ENCODE data around the gene TRIM27. TPM values are rescaled to one million over a fixed set of nuclear protein-coding genes. Genes with fewer than 3 reads are reported as not detected.

TRIM27 gene
- total and polyA plus RNA-seq, 10 of the 15 experiments (the other 5 are each of a cell fraction or from before 2014, with no cell fraction given): 18.5 to 74.7 (median 58.0) TPM

DNA sequence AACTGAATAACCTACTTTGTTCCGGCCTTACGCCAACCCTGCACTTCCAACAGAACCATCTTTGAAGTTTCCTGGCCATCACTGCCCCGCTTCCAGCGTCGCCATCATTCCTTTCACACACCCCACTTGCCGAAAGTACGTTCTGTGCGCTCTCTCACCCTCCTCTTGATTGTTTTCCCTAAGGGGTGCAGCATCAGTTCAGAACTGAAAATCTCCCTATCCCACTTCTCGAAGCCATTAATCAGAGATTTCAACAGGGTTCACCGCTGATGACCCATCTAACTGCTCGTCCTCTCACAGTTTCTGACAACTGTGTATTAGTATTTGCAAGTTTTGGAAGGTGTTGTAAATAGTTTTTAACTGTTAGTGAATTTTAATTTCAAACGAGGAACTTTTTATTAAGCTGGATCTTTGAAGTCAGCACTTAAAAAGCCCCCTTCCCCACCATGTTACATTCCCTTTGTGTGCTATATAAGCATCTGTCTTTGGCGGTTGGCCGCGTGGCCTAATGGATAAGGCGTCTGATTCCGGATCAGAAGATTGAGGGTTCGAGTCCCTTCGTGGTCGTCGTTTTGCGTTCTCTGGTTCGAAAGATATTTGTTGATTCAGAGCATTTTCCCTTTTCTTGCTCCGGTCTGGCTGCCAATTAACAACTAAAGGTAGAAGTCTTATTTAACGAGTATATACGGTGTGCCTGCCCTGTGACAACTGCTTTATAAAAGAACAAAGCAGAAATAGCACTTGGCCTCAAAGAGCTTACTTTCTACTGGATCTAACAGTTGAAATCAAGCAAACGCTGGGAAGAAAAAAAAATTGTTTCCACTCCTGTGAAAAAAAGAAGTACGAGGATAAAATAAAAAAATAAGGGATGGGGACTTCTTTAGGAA, 42.6 kb downstream of the TRIM27 start (continued):
- TF ChIP-seq, protein P1, sequence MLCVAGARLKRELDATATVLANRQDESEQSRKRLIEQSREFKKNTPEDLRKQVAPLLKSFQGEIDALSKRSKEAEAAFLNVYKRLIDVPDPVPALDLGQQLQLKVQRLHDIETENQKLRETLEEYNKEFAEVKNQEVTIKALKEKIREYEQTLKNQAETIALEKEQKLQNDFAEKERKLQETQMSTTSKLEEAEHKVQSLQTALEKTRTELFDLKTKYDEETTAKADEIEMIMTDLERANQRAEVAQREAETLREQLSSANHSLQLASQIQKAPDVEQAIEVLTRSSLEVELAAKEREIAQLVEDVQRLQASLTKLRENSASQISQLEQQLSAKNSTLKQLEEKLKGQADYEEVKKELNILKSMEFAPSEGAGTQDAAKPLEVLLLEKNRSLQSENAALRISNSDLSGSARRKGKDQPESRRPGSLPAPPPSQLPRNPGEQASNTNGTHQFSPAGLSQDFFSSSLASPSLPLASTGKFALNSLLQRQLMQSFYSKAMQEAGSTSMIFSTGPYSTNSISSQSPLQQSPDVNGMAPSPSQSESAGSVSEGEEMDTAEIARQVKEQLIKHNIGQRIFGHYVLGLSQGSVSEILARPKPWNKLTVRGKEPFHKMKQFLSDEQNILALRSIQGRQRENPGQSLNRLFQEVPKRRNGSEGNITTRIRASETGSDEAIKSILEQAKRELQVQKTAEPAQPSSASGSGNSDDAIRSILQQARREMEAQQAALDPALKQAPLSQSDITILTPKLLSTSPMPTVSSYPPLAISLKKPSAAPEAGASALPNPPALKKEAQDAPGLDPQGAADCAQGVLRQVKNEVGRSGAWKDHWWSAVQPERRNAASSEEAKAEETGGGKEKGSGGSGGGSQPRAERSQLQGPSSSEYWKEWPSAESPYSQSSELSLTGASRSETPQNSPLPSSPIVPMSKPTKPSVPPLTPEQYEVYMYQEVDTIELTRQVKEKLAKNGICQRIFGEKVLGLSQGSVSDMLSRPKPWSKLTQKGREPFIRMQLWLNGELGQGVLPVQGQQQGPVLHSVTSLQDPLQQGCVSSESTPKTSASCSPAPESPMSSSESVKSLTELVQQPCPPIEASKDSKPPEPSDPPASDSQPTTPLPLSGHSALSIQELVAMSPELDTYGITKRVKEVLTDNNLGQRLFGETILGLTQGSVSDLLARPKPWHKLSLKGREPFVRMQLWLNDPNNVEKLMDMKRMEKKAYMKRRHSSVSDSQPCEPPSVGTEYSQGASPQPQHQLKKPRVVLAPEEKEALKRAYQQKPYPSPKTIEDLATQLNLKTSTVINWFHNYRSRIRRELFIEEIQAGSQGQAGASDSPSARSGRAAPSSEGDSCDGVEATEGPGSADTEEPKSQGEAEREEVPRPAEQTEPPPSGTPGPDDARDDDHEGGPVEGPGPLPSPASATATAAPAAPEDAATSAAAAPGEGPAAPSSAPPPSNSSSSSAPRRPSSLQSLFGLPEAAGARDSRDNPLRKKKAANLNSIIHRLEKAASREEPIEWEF (IDR thresholded peaks at IDR 0.05; ENCODE audit: insufficient replicate concordance, low read depth, low read length): no peak
- TF ChIP-seq, protein P2, sequence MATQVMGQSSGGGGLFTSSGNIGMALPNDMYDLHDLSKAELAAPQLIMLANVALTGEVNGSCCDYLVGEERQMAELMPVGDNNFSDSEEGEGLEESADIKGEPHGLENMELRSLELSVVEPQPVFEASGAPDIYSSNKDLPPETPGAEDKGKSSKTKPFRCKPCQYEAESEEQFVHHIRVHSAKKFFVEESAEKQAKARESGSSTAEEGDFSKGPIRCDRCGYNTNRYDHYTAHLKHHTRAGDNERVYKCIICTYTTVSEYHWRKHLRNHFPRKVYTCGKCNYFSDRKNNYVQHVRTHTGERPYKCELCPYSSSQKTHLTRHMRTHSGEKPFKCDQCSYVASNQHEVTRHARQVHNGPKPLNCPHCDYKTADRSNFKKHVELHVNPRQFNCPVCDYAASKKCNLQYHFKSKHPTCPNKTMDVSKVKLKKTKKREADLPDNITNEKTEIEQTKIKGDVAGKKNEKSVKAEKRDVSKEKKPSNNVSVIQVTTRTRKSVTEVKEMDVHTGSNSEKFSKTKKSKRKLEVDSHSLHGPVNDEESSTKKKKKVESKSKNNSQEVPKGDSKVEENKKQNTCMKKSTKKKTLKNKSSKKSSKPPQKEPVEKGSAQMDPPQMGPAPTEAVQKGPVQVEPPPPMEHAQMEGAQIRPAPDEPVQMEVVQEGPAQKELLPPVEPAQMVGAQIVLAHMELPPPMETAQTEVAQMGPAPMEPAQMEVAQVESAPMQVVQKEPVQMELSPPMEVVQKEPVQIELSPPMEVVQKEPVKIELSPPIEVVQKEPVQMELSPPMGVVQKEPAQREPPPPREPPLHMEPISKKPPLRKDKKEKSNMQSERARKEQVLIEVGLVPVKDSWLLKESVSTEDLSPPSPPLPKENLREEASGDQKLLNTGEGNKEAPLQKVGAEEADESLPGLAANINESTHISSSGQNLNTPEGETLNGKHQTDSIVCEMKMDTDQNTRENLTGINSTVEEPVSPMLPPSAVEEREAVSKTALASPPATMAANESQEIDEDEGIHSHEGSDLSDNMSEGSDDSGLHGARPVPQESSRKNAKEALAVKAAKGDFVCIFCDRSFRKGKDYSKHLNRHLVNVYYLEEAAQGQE (IDR thresholded peaks at IDR 0.05; ENCODE audit: low read depth, low read length): no peak
- TF ChIP-seq, protein P3, sequence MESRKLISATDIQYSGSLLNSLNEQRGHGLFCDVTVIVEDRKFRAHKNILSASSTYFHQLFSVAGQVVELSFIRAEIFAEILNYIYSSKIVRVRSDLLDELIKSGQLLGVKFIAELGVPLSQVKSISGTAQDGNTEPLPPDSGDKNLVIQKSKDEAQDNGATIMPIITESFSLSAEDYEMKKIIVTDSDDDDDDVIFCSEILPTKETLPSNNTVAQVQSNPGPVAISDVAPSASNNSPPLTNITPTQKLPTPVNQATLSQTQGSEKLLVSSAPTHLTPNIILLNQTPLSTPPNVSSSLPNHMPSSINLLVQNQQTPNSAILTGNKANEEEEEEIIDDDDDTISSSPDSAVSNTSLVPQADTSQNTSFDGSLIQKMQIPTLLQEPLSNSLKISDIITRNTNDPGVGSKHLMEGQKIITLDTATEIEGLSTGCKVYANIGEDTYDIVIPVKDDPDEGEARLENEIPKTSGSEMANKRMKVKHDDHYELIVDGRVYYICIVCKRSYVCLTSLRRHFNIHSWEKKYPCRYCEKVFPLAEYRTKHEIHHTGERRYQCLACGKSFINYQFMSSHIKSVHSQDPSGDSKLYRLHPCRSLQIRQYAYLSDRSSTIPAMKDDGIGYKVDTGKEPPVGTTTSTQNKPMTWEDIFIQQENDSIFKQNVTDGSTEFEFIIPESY (IDR thresholded peaks at IDR 0.05): no peak
- TF ChIP-seq HCFC1 (IDR thresholded peaks at IDR 0.05; ENCODE audit: low read length) (no peak), FOXK2 (IDR thresholded peaks at IDR 0.05) (no peak), HDAC6 (IDR thresholded peaks at IDR 0.05; ENCODE audit: unreplicated experiment) (no peak), RCOR1 (conservative IDR thresholded peaks at IDR 0.05; ENCODE audit: low read depth, low read length) (no peak), RBBP5 (conservative IDR thresholded peaks at IDR 0.05) (no peak), RELA (IDR thresholded peaks at IDR 0.05; ENCODE audit: borderline replicate concordance, partially characterized antibody) (no peak), EGR1 (IDR thresholded peaks at IDR 0.05; ENCODE audit: borderline replicate concordance in 1 of 2, low read depth in 2 of 2, low read length in 2 of 2) (no peak), NBN (IDR thresholded peaks at IDR 0.05) (no peak), HDGF (IDR thresholded peaks at IDR 0.05) (no peak), YBX1 (IDR thresholded peaks at IDR 0.05) (no peak), CHD4 (IDR thresholded peaks at IDR 0.05) (no peak), IRF4 (IDR thresholded peaks at IDR 0.05; ENCODE audit: low read depth, low read length) (no peak), STAT1 (conservative IDR thresholded peaks at IDR 0.05) (no peak), MEF2A (IDR thresholded peaks at IDR 0.05; ENCODE audit: insufficient read depth, low read depth, low read length) (0 out of 2 replicates have a peak, but pooled peaks have one; percentile 25), POLR2A (IDR thresholded peaks at IDR 0.05; ENCODE audit: low read depth, low read length) (no peak), MXI1 (IDR thresholded peaks at IDR 0.05; ENCODE audit: low read depth, low read length) (no peak)
- TF ChIP-seq, protein P4, sequence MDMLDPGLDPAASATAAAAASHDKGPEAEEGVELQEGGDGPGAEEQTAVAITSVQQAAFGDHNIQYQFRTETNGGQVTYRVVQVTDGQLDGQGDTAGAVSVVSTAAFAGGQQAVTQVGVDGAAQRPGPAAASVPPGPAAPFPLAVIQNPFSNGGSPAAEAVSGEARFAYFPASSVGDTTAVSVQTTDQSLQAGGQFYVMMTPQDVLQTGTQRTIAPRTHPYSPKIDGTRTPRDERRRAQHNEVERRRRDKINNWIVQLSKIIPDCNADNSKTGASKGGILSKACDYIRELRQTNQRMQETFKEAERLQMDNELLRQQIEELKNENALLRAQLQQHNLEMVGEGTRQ (IDR thresholded peaks at IDR 0.05; ENCODE audit: borderline replicate concordance, low read depth, low read length): no peak
